ENCODE measurements around the gene SLC43A3. TPM values are rescaled to one million over a fixed set of nuclear protein-coding genes. Genes with fewer than 3 reads are reported as not detected.
"Not testable (repeated sequence)": the region's sequence is repeated elsewhere in the genome, so short reads cannot be mapped to it uniquely, and the experiment has no call there.

The SLC43A3 gene
- total RNA-seq, 1 donor from 2014 or later: 57.5 TPM

DNA sequence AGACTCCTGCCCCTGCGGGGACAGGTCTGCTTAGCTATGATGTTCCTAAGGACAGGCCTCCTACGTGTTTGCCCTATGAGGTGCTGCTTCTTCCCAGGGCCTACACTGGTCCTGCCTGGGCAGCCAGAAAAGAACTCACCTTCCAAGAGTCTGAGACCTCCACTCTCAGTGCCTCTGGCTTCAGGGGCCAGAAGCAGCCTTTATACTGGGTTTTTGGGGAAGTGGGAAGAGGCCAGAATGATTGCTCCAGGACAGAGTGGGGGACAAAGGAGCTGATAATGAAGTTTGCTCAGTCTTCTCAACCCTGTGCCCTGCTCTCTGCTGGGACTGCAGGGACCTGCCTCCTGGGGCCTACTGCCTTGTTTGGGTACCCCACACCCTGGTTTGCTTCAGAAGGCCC lies 45.9 kb downstream of the SLC43A3 start, which contains the start of gene PRG3:
PRG3 (minus strand) TSS at position 176 of the 400 bp plus-strand sequence. CDS start 442 bp downstream, outside the sequence.
- DNase-seq (ENCODE audit: low spot score): no peak

DNA sequence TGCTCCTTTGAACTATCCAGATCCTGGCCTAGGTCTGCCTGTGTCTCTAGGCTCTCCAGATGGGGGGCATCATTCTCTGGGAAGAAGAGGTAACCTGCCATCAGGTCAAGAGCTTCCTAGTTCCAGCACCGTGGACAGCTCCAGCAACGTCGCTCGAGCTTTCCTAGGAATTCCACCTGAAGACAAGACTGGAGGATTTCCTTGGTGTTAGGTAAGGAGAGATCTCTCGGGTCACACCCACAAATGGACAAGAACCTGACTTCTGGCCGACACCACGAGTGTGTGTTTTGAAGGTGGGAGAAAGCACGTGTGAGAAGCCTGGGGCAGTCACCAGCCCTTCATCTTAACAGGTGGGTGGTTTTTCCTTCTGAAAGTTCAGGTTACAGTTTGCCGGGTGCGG lies 47.2 kb downstream of the SLC43A3 start:
- DNase-seq (ENCODE audit: low spot score): peak; percentile 9

DNA sequence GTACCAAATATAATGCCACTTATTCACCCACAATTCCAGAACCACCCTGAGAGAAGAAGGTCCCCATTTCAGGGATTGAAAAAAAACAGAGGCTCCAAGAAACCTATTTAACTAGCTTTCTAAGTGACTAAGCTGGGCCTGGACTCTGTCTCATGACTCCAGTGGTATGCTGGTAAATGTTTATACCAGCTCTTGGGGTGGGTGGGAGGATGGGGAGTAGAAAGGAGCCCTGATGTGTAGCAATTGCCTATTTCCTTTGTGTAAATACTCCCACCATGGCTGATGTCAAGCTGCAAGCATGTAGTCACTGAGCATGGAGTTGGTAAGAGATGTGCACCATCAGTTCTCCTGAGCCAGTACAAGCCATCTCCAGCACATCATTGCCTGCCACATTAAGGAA lies 48.7 kb downstream of the SLC43A3 start:
- DNase-seq (ENCODE audit: low spot score): no peak

DNA sequence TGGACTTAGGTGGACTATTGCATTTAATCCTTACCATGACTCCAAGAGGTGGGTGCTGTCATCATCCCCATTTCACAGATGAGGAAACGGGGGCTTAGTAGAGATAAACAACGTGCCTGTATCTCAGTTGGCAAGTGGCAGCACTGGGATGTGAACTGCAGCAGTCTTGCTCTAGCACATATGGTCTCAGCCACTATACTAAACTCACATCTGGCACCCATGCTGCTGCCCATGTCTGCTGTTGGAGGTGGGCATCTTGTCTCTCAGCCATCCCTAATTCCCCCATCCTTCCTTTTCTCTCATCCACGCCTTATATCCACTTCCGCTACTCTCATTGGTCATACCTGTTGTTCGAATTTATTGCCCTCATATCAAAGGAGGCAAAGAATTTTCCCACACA lies 49.8 kb downstream of the SLC43A3 start:
- no peak for DNase-seq (ENCODE audit: low spot score)

DNA sequence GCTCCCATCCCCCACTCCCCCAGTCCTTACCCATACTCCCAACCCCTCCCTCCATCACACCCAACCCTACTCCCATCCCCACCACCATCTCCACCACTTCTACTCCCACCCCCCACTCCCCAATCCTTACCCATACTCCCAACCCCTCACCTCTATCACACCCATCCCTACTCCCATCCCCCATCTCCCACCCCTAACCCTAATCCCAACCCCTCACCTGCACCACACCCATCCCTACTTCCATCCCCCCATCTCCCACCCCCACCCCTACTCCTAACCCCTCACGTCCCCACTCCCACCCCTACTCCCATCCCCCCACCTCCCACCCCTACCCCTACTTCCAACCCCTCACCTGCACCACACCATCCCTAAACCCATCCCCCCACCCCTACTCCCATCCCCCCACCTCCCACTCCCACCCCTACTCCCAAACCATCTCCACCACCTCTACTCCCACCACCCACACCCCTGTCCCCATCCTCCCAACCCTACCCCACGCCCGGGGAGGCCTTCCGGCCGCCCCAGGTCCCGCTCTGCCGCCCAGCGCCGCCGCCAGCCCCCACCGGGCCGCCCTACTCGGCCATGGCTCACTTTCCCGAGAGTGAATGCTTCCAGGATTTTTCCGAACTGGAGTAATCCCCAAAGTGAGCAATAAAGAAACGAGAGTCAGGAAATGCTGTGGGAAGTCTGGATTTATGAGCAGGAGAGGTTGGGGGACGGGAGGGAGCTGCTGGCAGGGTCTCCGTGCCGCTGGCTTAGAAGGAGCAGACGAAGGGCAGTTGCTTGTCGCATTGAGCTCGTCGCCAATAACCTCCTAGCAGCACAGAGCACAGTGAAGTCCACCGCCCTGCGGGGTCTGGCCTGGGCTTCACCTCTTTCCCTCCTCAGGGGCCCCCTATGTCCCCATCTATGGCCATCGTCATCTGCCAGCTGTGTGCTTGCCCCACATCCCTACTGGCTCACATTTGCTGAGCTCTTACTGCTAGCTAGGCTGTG lies 50.5 kb downstream of the SLC43A3 start:
- DNase-seq (ENCODE audit: low spot score): no peak

DNA sequence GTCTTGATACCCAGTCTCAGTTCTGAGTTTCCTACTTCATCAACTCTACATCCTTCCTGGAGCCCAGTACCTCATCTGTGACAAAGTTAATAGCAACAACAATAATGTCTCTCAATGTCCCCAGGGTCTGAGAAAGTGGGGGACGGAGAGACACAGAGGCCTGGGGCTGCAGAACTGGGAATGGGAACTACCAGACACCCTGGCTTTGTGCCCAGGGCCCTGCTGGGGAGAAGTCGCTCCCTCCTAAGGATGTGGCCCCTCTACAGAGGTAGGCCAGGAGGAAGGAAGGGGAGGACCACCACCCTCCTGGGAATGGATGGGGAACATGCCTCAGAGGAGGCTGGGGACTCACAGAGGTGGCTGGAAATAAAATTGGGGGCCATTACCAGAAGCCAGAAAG lies 51.4 kb downstream of the SLC43A3 start:
- no peak for DNase-seq (ENCODE audit: low spot score)

DNA sequence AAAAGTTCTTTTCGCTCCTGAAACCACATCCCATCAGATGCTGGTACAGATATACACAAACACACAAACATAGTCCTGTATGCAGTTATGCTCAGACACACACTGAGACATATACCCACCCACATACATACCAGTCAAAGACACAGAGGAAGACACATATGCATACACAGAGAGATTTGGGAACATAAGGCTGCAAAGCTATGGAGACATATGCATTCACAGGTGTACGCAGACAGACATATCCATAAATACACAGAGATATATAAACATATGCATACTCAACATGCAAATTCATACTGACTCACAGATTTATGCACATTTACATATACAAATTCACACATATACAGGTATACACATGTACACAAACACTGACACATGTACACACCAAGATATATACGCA lies 52.0 kb downstream of the SLC43A3 start:
- DNase-seq (ENCODE audit: low spot score): no peak

DNA sequence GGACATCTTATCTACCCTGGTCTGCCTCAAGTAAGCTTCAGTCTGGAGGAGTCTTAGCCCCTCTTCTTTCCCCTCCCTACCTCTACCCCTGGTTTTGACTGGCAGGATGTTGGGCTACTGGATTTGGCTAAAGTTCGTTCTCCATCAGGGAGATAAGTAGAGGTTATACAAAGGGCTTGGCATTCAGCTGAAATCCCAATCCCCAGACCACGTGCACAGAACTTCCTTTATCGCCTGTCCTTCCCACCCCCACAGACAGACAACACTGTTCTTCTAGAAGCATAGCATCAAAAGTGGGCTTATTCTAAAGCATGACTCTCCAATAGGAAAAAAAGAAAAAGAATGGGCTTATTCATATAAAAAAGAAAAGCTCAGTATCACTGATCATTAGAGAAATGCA lies 53.8 kb downstream of the SLC43A3 start:
- DNase-seq (ENCODE audit: low spot score): no peak

DNA sequence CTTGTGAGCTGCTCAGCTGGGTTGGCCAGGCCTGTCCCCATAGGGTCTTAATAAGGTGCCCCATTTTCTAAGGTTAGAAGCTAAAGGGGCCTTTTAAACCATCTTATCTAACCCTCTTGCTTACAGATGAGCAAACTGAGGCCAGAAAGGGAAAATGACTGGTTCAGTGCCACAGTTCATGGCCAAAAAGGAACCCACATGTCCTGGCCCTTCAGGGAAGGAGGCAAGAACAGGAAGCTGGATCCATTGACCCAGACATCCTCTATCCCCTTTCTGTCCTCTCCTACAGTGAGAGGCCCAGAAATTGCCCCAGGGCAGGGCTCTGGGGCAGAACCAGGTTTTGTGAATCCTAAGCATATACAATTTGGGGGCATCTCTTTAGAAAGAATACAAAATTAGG lies 56.0 kb downstream of the SLC43A3 start:
- no peak for DNase-seq (ENCODE audit: low spot score)

DNA sequence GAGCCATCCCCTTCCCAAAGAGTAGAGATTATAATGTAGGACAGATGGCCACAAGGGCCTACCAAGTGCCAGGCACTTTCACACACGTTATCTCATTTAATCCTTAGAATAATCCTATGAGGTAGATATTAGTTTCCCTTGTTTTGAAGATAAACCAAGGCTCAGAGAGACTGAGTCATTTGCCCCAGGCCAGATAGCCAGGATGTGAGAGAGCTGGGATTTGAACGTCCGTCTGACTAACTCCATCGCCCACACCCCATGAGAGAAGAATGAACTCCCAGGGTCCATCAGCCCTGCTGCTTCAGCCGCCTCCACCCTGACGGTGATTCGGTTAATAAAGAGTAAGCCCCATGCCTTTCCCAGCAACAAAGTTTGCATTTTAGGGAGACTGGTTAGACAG lies 56.7 kb downstream of the SLC43A3 start:
- DNase-seq (ENCODE audit: low spot score): no peak

DNA sequence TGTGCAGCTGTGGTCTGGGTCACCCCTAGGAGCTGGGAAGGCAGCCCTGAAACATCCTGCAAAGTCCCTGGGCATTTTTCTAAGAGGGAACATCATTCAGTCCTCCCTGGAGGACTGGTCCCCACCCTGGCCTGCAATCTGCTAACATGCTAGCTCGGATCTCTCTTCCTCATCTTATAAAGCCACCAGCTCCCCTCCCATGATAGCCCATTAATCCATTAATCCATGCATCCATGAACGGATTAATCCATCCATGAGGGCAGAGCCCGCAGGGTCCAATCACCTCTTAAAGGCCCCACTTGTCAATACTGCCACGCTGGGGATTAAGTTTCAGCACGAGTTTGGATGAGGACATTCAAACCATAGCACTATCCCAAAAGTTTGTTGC lies 58.1 kb downstream of the SLC43A3 start:
- no peak for DNase-seq (ENCODE audit: low spot score)

DNA sequence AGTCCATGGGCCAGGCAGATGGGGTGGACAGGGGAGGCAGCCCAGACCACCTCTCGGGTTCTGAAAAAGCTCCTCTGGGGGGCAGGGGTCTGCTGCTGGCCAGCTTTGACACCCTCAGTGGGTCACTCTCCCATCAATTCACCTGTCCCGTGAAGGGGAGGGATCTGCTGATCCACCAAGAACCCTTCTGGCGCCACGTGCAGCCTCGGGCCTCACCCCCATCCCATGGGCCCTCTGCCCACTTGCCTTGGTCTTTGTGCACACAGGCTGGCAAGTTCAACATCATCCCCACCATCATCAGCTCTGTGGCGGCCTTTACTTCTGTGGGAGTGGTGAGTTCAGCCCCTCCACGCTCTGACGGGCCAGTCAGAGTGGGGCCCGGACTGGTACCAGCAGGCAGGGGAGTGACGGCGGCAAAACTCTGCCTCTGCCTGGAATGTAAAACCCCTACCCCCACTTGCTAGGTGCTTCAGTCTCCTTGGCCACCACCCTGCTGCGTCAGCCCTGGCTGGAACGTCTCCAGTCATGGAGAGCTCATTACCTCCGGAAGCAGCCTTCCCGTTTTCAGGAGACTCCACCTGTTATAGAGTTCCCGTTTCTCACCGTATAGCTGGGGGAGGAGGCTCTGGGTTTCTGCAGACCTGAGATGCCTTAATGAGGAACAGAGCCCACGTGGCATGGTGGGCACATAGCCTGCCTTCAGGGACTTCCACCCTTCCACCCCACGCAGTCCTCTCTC lies 58.6 kb downstream of the SLC43A3 start:
- no peak for DNase-seq (ENCODE audit: low spot score)

DNA sequence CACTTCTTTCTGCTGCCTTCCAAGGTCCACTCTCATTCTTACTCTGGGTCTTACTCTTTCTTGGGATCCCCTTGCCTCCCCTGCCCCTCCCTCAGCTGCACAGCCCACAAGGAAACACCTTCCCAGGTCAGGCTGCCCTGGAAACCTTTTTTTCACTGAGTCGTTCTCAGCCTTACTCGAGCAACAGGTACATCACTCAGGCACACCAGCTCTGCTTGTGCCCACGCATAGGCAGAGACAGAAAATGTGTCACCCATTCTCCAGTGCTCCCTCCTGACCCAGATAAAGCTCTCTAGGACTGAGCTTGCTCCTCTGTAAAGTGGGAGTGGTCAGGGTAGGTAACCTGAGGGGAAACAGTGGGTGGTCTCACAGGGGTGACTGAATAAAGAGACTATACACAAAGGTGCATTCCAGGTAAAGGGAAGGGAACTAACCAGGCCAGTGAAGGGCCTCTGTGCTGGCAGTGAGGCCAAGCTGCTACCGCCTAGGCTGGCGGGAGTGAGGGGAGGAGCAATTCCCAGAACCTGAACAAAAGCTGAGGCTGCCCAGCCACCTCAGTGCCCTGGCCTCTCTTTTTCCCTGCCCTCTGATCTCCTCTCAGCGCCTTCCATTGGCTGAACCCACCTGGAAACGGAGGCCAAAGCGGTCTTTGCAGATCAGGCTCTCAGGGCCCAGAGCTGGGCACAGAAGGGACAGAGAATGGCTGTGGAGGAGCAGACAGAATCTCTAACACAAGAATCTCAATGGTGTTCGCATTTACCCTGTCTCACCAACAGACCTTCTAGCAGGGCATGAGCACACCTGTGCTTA lies 61.9 kb downstream of the SLC43A3 start:
- DNase-seq (ENCODE audit: low spot score): no peak

DNA sequence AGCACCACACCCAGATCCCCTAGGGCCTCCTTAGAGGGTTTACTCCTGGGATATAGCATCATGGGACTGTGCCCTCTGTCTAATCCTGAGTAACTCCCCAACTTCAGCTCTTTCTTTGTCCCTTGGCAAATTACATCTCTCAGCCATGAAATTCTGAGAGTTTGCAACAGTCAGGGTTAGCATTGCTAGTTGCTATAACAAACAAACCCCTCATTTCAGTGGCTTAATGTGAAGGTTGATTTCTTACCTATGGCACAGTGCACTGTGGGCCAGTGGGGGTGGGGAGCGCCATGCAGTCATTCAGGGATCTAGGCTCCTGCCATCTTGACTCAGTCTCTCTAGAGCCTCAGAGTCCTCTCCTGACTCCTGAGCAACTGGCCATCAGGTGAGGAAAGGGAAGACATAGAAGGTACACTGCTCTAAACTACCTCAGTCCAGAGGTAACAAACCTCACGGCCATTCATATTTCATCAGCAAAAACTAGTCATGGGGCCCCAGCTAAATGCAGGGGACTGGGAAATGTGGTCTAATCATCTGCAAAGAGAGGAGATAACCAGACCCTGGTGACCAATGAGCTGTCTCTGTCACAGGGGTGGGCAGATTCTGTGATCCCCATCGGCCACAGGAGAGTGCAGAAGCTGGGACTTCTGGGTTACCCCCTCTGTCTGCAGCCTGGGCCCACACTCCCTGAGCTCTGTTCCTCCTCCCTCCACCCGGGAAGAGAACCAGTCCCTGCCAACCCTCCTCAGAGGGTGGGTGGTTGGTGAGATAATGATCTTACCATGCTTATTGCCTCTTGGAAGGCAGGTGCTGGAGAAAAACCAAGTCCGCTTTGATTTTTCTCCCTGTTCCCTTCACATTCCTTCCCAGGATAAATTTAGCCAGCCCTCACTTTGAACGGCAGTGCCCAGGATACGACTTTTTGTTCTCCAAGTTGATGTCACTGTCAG lies 63.5 kb downstream of the SLC43A3 start:
- no peak for DNase-seq (ENCODE audit: low spot score)

DNA sequence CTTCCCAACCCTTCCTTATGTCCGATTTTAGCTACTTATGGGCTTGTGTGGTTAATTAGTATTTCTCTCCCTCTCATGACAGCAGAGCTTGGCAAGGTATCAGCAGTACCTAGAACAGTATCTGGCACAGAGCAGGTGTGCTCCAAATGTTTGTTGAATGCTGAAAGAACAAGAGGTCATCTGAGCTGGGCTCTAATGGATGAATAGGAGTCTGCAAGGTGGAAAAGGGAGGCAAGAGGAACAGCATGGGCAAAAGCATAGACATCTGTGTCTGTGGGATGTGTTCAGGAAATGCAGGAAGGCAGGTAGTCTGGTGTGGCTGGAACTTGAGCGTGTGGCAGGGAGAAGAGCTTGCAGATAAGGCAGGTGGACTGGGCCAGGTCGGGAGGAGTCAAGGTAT lies 65.0 kb downstream of the SLC43A3 start:
- no peak for DNase-seq (ENCODE audit: low spot score)

DNA sequence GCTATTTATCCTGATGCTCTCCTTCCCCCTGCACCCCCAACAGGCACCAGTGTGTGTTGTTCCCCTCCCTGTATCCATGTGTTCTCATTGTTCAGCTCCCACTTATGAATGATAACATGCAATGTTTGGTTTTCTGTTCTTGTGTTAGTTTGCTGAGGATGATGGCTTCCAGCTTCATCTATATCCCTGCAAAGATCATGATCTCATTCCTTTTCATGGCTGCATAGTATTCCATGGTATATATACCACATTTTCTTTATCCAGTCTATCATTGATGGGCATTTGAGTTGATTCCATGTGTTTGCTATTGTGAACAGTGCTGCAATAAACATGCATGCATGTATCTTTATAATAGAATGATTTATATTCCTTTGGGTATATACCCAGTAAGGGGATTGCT lies 65.5 kb downstream of the SLC43A3 start:
- DNase-seq (ENCODE audit: low spot score): not testable (repeated sequence)

DNA sequence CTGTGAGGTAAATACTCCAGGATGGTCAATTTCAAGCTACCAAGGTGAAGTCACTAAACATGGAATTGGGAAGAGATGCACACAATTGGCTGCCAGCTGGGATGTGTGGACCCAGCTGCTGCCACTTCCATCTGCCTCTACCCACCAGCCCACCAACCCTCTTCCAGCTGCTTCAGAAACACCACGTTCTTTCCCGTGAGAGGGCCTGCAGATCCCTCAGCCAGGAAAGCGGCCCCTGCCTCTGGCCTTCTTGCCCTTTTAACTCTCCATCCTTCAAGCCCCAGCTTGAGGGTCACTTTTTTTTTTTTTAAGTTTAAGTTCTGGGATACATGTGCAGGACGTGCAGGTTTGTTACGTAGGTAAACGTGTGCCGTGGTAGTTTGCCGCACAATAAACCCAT lies 65.9 kb downstream of the SLC43A3 start:
- no peak for DNase-seq (ENCODE audit: low spot score)

DNA sequence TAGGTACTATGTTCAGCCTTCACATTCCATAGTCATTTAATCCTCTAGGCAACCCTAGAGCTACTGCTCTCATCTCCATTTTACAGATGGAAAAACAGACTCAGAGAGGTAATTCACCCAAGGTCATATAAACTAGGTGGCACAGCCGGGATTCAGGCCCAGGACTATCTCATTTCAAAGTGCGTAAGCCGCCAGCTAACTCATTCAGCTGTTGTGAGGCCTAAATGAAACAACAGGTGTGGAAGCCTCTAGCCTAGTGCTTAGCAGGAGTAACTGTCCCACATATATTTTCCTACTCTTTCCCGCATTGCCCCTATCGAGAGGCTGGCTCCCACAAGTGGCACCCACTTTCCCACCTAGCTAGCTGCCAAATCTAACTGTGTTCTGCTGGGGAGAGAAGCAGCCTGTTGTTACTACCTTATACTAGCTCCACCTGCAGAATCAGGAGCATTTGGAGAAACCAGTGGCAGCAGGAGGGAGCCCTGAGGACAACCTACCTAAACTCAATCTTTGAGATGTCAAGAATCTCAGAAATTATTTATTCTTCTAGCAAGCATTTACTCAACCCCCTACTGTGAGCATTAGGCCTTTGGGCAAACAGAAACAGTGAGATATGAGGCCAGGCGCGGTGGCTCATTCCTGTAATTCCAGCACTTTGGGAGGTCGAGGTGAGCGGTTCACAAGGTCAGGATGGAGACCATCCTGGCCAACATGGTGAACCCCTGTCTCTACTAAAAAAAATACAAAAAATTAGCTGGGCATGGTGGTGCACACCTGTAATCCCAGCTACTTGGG lies 66.8 kb downstream of the SLC43A3 start:
- no peak for DNase-seq (ENCODE audit: low spot score)

DNA sequence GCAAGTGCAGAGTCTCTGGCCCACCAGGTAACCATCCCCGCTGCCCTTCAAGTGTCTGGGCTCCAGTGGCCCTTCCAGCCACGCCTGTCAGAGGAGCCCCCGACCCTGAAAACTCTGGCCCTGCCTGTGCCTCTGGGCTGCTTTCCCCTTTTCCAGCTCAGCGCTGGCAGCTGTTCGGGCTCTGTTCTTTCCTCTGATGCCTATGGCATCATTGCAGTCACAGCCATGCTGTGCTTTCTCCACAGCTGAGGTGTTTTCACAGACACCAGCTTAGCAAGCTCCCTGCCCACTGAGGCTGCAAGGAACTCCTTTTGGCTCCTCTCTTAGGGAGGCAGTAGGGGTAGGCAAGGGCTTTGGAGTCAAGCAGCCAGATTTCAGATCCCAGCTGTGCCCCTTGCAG lies 67.5 kb downstream of the SLC43A3 start:
- DNase-seq (ENCODE audit: low spot score): no peak

DNA sequence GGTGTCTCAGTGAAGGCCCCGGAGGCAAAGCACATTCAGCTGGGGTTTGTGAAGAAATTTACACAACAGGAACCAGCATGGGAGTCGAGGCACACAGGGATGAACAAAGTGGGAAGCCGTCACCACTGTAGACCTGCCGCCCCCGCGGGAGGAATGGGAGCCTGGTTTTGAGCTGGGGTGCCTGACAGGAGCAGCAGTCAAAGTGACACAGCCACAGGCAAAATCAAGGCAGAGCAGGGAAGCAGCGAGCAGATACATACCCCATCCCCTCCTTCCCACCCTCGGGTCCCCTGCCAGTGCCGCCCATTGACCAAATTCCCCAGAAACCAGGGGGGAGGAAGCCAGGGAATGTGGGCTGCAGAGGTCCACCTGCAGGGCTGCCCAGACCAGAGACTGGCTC lies 67.9 kb downstream of the SLC43A3 start:
- no peak for DNase-seq (ENCODE audit: low spot score)
